ENCODE results near the gene CREBL2.

DNA sequence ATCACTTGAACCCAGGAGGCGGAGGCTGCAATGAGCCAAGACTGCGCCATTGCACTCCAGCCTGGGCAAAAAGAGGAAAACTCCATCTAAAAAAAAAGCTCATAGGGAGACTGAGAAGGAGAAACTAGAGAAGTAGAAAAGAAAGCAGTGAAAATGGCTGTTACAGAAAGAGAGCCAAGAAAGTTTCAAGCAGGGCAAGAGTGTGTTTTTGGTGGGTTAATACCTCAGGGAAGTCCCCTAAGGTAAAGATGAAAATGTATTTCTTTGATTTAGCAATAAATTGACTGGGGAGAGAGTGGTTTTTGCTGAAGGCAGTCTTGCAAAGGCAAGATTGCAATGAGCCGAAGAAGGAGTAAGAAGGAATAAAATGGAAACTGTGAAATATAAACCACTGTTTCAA is 39.0 kb upstream of the CREBL2 start:
- TF ChIP-seq CTCF (IDR thresholded peaks at IDR 0.05) (no peak), EZH2 (IDR thresholded peaks at IDR 0.05; ENCODE audit: borderline replicate concordance, insufficient read depth, low read depth, low read length, poor library complexity, severe bottlenecking) (no peak)
